GM18507 (cell line): ENCODE data around the gene HFE.
"Not testable (repeated sequence)": the region's sequence is repeated elsewhere in the genome, so short reads cannot be mapped to it uniquely, and the experiment has no call there.

Experiments
- DNase-seq: peaks from one replicate; pipeline ENCODE4 v3.0.0; 2011; ENCODE audit warnings: low read depth; ENCODE audit not compliant: insufficient read length; ENCODE audit errors: extremely low spot score
- FAIRE-seq: peaks from 2 replicates; lab custom pipeline; 2011; peaks lifted over from hg19 to GRCh38; lab: Jason Lieb, UNC

Gene HFE

DNA sequence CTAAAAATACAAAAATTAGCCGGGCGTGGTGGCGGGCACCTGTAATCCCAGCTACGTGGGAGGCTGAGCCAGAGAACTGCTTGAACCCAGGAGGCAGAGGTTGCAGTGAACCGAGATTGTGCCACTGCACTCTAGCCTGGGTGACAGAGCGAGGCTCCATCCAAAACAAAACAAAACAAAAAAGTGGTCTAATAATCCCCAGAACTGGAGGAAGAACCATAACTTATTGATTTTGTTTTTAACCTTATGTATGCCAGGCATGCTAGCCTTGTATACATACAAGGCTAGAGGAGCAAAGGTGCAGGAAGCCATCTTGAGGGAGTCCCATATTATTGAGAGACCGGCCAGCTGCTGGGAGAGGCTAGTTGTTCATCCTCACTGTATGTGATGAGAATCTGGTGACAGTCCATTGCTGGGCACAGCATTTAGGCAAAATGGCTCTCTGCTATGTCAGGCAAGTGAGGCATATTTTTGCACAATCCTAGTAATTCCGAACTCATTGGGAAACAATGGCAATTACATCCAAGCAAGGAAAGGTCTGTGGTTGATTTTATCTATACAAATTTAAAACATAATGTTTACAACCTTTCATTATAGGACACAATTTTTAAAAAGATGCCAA, 18.0 kb downstream of the HFE start:
- FAIRE-seq (no peak), DNase-seq (no peak)

DNA sequence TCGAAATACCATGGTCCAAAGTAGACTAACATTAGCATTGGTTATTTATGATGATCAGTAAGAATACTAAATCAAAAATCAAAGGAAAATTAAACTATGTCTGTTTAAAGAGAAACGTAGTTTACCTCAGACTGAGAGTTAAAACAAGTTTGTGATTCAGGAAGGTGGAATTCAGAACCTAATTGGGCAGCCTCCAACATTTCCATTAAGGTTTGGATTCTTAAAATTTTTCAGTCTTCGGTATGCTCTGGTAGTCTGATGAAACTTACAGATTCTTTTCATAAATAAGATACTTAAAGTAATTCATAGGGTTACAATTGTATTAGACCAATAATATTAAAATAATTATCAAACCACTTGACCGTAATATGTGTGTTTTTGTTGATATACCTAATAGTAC, 18.6 kb downstream of the HFE start:
- DNase-seq, result no peak
- FAIRE-seq, result no peak

DNA sequence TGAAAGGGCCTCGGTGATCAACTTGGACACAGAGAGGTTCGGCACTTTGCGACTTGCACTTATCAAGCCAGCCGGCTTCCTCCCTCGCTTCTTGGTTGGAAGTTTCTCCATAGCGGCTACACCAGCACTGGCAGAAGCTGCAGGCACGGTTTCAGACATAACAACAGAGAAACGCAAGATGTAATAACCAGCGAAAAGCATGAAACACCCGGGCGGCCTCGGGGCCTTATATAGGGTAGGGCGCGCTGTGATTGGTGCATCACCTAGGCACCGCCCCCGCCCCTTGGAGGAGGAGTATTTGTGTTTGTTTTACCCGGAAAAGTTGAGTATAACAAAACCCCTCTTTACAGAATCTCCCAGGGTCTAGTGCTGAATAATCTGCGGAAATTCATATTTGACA, 20.7 kb downstream of the HFE start:
- FAIRE-seq (no peak), DNase-seq (no peak)

DNA sequence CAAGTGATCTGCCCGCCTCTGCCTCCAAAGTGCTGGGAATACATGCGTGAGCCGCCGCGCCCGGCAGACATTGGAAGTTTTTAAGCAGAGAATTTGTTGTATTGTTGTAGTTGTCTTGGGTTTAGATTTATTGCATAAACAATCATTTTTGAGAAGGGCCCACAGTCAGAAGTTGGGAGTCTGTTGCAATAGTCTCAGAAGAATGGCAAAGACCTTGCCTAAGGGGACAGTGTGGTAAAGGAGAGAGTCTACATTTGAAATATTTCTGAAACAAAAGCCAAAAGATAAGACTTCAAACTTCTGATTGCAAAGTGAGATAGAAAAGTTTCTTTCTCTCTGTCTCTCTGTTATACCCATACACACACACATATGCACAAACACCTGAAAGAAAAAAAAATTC, 22.5 kb downstream of the HFE start:
- FAIRE-seq, result no peak

DNA sequence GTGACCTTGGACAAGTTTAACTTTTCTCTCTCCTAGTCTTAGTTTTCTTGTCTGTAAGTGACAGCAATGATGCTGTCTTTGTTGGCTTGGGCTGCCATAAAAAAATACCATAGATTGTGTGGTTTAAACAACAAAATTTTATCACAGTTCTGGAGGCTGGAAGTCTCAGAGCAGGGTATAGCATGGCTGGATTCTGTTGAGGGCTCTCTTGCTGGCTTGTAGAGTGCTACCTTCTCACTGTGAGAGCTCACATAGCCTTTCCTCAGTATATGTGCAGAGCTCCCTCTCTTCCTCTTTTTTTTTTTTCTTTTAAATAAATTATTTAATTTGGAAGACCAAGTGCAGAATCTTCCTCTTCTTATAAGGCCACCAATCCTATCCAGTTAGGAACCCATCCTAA, 26.3 kb downstream of the HFE start:
- no peak for DNase-seq
- FAIRE-seq, result no peak

More for the DNA sequence above, 22.5 kb downstream of the HFE start:
- no peak for DNase-seq

DNA sequence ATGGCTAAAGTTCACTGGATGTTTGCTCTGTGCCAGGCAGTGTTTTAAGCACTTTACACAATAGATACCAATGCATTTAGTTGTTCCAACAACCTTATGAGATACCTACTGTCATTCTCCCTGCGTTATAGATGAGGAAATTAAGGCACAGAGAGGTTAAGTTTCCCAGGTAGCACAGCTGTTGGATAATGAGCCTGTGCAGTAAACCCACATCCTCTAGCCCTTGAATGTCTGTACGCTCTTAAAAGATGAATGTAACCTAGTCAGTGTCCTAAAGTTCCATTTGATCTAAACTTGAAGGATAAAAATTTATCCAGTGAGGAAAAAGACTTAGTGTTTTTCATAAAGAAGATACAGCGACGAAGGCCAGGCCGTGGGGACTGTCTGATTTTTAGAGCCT, 28.0 kb downstream of the HFE start:
- DNase-seq (no peak), FAIRE-seq (no peak)

DNA sequence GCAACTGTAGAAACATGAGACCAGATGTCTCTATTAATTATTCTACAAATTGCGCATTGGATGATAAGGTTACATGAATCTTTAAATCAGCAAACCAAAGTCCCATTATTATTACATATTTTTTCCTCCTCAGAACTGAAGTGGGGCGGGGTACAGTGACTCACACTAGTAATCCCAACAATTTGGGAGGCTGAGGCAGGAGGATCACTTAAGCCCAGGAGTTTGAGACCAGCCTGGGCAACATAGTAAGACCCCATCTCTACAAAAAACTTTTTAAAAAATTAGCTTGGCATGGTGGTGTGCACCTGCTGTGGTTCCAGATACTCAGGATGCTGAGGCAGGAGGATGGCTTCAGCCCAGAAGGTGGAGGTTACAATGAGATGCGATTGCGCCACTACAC, 29.0 kb downstream of the HFE start:
- FAIRE-seq, result no peak

DNA sequence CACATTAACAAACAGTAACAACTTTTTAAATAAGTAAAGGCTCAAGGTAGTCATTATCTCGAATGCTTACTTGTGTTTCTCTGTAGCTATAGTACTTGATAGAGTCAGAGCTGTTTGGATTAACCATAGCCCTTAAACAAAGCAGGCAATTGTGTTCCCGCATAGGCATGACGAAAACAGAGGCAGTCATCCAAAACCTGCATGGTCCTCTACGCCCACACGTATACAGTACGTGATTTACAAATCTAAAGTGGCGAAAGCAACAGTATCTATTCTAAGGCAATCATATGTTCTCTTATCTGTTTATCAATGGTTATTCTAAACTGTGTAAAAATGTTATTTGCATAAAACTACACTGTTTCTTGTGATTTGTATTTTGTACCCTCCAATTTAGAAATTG, 31.8 kb downstream of the HFE start:
- DNase-seq, result no peak

More for the DNA sequence above, 29.0 kb downstream of the HFE start:
- DNase-seq, result no peak

DNA sequence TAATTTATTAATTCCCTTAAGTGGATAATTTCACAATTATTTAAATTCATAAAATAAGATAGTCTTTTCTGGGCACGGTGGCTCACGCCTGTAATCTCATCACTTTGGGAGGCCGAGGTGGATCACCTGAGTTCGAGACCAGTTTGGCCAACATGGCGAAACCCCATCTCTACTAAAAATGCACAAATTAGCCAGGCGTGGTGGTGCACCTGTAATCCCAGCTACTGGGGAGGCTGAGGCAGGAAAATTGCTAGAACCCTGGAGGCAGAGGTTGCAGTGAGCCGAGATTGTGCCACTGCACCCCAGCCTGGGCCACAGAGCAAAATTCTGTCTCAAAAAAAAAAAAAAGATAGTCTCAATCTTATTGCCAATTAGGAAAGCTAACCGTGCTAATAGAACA, 32.9 kb downstream of the HFE start:
- not testable (repeated sequence) for FAIRE-seq, DNase-seq

More for the DNA sequence above, 31.8 kb downstream of the HFE start:
- FAIRE-seq, result no peak

DNA sequence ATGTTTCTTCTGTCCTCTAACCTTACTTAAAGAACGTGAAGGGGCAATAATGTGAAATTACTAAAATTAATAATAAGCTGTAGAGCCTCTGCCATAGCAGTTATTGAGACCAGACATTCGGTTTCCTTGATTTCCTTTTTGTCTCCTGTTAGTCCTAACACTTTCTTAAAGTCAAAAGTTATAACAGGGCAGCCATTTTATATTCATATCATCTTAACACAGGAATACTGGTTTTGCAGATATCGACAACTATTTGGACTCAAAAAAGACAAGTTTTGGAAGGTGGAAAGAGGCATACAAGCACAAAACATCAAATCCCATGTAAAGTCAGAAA, 33.5 kb downstream of the HFE start:
- DNase-seq (no peak), FAIRE-seq (no peak)

DNA sequence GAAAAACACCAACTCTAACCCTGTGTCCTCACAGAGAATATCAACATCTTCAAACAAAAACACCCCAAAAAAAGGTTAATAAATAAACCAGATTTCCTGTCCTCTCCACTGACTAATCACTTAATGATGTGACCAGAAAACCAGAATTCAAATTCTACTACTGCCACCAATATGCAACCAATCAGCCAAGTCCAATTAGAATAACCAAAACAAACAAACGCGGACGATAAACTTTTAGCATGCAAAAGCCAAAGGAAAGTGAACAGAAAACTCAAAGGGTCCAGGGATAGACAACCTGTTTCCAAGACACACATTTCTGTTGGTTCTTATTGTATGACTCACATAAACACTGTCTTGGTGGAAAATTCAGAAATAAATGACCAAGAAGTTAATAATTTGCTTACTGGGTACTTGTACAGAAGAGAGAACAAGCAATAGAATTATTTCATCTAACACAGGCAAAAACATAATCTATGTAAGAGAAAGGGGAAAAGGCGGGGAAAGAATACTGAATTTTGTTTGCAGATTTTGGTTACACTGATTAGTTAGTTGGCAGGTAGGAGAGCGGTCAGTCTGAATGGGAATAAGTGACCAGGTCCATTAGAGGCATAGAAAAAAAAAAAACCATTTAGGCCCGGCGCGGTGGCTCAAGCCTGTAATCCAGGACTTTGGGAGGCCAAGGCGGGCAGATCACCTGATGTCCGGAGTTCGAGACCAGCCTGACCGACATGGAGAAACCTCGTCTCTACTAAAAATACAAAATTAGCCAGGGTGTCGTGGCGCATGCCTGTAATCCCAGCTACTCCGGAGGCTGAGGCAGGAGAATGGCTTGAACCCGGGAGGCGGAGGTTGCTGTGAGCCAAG, 34.1 kb downstream of the HFE start:
- FAIRE-seq (peak; percentile 70), DNase-seq (no peak)

DNA sequence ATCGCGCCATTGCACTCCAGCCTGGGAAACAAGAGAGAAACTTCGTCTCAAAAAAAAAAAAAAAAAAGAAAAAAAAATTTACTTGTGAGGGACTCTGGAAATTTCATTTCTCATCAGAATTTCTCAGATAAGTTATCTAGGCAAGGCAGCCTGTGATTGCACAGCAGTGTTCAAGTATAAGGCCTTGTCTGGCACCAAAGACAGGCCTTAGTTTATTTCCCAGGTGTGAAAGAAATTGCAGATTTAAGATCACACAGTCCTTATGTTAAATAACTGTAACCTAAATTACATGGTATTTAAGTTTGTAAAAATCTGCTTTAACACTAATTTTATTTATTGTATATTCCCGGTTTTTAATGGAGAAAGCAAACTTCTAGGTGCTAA, 34.8 kb downstream of the HFE start:
- DNase-seq (no peak), FAIRE-seq (no peak)

DNA sequence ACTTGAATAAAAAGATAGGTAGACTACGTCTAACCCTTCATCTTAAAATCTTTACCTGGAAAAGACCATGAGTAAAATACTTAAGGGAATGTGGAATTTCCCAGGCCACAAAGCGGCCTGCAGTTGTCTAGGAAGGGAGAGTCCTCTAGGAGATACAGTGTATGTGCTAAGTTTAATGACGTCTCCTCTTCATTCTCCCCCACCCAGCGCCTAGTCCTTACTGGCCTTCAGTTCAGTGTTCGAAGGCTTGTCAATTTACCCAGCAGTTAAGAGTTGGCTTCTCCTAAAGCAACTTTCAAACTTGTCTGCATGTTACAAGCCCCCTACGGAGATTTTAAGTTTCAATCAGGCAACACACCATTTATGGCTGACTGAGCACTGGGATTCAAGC, 35.2 kb downstream of the HFE start:
- DNase-seq (no peak), FAIRE-seq (no peak)

DNA sequence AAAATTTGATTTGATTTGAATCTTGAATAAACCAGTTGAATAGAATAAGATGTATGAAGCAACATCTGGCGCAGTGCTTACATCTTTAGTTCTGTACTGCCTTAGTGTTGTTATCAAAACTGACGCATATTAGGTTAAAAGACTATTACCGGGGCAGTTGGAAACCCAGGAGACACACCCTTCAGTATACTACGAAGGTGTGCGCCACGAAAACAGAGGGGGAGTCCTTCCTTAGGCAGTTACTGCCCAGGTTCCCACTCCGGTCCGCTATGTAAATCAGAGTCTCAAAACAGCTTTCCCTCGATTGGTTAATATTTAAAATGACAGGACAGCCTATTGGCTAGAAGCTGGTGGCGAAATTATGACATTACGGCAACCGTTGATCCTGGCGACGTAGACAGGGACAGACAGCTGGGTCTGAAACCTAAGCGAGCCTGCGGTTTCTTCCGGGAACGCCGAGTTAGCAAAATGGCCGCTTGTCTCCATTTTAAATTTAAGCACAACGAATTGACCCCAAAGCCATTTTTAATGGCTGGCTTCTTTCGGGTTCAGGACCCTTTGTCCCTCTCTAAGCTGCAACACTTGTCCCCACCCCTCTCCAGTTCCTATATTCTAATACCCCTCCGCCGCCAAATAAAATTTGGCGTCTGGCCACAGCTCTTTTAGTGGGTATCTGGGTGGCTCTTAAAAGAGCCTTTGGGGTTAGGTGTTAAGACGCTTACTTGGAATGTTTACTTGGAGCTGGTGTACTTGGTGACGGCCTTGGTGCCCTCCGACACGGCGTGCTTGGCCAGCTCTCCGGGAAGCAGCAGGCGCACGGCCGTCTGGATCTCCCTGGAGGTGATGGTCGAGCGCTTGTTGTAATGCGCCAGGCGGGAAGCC, 35.8 kb downstream of the HFE start:
- FAIRE-seq, result peak; percentile 97
- DNase-seq, result peak; percentile 63

DNA sequence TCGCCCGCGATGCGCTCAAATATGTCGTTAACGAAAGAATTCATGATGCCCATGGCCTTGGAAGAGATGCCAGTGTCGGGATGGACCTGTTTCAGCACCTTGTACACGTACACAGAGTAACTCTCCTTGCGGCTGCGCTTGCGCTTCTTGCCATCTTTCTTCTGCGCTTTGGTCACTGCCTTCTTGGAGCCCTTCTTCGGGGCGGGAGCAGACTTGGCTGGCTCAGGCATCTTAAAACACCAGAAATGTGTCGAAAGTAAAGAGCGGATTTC, 36.4 kb downstream of the HFE start:
- DNase-seq (no peak), FAIRE-seq (no peak)

DNA sequence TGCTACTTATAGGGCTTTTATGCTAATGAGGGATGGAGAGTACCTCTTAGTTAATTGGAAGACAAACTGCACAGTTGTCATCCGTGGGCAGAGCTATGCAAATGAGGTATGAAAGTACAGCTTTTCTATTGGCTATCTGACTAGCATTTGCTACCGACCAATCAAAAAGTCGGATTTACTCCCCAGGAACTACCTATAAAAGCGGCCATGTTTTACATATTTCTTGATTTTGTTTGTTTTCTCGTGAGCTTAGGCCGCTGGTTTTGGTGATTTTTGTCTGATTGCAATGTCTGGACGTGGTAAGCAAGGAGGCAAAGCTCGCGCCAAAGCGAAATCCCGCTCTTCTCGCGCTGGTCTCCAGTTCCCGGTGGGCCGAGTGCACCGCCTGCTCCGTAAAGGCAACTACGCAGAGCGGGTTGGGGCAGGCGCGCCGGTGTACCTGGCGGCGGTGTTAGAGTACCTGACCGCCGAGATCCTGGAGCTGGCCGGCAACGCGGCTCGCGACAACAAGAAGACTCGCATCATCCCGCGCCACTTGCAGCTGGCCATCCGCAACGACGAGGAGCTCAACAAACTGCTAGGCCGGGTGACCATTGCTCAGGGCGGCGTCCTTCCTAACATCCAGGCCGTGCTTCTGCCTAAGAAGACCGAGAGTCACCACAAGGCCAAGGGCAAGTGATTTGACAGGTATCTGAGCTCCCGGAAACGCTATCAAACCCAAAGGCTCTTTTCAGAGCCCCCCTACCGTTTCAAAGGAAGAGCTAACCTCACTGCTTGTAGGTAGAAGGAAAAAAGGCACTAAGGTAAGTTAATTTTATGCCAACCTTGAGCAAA, 36.9 kb downstream of the HFE start:
- DNase-seq (peak; percentile 75), FAIRE-seq (no peak)

DNA sequence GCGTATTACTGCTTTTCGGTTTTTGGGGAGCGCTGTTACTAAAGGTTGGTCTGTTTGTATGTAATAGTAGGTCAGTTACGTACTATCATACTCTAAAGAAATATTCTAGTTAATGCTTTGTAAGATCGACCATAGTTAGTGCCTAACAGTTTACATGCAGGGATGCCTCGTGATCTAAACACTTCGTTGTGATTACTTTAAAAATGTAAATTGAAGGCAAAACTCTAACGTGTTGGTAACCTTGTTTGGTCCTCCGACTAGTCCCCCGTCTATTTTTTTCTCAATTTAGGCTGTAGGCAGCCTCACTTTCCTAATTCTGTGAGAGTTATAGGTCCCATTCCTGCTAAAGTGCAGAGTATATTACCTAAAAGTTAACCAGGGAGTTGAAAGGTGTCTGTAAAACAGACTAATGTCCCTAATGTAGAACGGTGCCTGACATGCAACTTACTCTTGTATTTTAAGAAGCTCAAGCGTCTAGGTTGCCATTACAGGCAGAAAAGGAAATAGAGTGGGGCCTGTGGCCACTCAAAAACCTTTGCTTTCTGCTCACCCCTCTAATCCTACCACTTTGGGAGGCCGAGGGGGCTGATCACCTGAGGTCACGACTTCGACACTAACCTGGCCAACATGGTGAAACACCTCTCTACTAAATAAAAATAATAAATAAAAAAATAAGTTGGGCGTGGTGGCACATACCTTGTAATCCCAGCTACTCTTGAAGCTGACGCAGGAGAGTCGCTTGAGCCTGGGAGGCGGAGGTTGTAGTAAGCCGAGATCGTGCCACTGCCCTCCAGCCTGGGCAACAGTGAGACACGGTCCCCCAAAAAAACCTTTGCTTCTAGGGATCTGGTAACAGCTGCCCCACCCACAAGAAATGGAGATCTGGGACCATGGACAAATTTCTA, 37.8 kb downstream of the HFE start:
- DNase-seq (no peak), FAIRE-seq (no peak)

DNA sequence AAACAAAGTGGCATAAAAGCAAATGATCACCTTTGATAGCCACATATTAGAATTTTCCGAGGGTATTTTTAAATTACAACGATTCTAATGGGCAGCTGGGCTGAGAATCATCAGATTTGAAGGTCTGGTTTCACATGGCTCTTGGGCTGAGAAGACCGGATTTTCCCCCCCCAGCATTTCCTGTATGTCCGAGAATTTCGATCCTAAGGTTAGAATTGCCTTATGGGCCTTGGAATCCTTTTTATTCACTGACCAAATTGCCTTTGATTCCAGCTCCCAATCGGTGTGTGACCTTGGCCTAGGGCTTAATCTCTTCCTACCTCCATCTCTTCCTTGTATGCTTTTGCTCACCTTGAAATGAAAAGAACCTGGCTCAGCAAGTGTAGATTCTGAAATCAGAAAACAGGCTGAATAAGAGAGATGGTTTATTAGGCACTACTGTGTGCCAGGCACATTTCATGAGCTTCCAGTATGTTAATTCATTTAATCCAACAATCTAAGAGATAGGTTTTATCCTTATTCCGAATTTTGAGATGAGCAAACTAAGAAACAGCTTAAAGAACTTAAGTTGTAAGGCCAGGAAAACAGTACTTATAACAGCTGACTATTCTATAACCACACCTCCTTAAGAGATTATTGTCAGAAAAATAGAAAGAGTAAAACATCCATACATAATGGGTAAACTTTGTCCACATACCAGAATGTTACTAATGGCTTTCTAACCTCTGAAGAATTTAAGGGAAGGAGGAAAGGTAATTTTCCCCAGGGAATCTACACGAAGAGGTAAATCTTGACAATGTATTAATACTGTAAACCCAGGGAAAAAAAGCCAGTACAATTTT, 39.4 kb downstream of the HFE start:
- FAIRE-seq, result peak; percentile 12
- DNase-seq, result no peak
